NCI-H69 (cell line): ENCODE results near the gene PCIF1.
"Not testable (repeated sequence)": the region's sequence is repeated elsewhere in the genome, so short reads cannot be mapped to it uniquely, and the experiment has no call there.

Experiments used
- DNase-seq: peaks from one replicate; lab custom pipeline; 2025; lab: John Stamatoyannopoulos, UW

Gene PCIF1

GRCh38 chr20:45924391-45925261, 9.9 kb upstream of the PCIF1 start:
- no peak for DNase-seq

- no peak for DNase-seq
These were observed 8.5 kb upstream of the PCIF1 start for GRCh38 chr20:45925821-45926506.

- no peak for DNase-seq
These were observed 7.8 kb upstream of the PCIF1 start for GRCh38 chr20:45926731-45927070.

- DNase-seq, result no peak
These were observed 7.2 kb upstream of the PCIF1 start for GRCh38 chr20:45927071-45927878.

DNA sequence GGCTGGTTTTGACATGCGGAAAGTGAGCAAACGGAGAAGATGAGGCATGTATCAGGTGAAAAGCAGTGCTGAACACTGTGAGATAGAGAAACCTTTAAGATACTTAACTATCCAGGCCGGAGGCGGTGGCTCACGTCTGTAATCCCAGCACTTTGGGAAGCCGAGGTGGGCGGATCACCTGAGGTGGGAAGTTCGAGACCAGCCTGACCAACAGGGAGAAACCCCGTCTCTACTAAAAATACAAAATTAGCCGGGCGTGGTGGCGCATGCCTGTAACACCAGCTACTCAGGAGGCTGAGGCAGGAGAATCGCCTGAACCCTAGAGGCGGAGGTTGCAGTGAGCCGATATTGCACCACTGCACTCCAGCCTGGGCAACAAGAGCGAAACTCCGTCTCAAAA, 2.8 kb upstream of the PCIF1 start:
- not testable (repeated sequence) for DNase-seq

DNA sequence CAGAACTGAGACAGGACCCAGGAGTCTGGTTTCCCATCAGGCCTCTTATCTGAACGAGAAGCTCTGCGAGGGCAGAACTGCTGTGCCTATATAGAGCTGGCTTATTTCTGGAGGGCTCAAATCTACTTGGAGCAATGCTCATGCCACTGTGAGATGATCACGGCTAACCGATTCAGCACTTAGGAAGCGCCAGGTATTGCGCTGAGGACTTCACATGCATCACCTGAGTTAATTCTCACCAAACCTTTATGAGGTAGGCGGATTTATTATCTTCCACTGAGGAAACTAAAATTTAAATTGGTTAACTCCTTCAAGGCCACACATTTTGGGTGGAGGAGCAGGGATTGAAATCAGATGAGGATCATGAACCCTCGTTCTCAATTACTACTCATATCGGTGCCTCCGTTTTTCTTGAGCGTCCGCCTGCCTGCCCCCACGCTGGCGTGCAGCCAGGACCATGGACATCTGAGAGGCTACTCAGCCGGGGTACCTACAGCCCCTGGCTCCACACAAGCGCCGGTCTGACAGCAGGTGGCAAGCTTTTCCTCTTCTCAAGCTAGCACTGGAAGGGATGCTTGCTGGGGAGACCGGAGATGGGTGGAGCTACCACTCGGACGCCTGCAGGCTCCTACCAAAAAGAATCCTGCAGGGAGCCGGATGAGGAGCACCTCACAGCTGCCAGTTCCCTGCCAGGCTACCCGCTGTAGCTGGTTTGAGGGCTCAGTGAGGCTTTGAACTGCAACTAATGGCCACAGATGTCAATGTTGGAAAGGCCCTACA, 1.0 kb upstream of the PCIF1 start:
- peak; percentile 93 for DNase-seq

GRCh38 chr20:45934046-45934585, 367 bp upstream of the PCIF1 start:
- peak; percentile 78 for DNase-seq

- DNase-seq, result no peak
These were observed 1.0 kb downstream of the PCIF1 start for GRCh38 chr20:45935416-45936046.

GRCh38 chr20:45937765-45938164, 3.3 kb downstream of the PCIF1 start:
- DNase-seq, result no peak

DNA sequence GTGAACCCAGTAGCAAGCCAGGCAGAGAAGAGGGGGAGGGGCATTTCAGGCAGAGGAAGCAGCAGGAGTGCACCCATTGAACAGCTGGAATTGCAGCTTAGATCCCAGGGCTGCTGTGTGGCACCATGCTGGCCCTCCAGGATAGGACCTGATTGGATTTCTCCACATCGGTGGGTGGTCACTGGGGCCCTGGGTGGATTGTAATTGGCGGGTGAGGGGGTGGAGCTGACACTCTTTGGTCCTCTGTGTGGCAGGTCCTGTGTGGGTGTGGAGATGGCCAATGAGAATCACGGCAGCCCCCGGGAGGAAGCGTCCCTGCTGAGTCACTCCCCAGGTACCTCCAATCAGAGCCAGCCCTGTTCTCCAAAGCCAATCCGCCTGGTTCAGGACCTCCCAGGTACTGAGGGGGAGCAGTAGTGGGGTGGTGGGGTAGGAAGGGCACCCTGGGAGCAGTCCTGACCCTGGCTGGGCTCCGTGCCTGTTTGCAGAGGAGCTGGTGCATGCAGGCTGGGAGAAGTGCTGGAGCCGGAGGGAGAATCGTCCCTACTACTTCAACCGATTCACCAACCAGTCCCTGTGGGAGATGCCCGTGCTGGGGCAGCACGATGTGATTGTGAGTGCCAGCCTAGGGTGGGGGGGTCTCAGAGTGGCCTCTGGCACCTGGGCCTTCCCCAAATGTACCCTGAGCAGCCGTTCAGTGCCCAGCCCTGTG, 4.4 kb downstream of the PCIF1 start:
- DNase-seq, result no peak

- no peak for DNase-seq
These were observed 5.6 kb downstream of the PCIF1 start for GRCh38 chr20:45940053-45940452.

GRCh38 chr20:45940469-45940868, 6.0 kb downstream of the PCIF1 start:
- DNase-seq, result no peak

GRCh38 chr20:45943613-45944012, 9.1 kb downstream of the PCIF1 start:
- no peak for DNase-seq

DNA sequence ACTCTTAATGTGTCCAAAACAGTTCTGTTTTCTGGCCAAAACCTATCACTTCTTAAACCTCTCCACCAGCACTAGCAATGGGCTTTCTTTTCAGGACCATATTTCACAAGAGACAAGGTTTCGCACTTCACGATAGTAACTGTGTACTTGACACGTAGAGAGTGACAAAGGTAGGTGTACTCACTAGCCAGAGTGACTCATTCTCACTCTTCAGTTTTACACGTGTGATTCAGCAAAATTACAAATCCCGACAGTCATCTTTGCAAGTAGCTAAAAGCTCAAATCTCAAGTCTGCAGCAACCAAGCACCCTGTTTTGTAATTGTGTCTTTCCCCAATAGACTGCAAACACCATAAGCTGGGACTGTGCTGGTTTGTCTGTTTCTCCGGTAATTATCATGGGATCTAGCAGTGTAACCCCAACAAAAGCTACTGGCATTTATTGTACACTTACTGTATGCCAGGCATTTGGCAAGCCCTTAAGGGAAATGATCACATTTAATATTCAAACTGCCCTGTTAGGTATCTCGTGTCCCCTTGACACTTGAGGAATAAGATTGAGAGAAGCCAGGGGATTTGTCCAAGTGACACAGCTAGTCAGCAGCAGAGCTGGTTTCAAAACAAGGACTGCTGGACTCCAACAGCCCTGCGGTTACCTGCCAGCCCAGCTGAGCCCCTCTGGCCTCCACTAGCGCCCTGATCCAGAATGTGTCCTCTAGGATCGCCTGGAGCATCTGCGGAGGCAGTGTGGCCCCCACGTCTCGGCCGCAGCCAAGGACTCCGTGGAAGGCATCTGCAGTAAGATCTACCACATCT, 9.9 kb downstream of the PCIF1 start:
- DNase-seq, result no peak

DNA sequence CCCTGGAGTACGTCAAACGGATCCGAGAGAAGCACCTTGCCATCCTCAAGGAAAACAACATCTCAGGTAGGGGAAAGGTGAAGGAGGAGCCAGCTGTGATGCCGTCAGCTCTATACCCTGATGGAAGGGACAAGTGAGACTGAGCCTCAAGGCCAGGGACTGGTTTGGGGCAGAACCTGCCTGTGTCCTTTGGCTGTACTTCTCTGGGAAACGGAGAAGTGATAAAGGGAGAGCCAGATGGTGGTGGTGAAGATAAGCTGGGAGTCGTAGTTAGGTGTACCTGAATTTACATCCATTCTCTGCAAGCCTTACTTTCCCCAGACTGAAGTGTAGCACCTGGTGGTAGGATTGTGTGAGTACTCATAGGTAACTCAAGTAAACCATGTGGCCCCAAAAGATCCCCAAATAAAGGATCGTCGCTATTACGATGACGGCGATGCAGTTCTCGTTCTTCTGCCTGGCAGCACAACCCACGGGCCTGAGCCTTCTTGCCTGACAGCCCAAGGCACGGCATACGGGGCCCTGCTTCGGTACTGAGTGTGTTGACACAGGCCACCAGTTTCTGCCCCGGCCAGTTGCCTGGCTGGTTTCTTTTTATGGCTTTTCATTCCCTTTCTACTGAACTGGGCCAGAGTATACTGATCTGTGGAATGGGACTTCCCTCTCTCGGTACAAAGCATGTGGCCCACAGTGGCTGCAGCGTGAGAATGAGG, 10.6 kb downstream of the PCIF1 start:
- no peak for DNase-seq

DNA sequence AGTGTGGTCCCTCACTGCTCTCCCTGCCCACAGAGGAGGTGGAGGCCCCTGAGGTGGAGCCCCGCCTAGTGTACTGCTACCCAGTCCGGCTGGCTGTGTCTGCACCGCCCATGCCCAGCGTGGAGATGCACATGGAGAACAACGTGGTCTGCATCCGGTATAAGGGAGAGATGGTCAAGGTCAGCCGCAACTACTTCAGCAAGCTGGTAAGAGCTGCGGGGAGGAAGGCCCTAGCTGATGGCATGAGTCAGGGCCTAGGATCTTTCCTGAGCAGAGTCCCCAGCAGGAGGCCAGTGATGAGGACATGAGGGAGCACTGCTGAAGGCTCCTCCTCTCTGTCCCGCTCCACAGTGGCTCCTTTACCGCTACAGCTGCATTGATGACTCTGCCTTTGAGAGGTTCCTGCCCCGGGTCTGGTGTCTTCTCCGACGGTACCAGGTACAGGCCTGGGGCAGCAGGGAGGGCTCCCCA, 11.2 kb downstream of the PCIF1 start:
- no peak for DNase-seq

DNA sequence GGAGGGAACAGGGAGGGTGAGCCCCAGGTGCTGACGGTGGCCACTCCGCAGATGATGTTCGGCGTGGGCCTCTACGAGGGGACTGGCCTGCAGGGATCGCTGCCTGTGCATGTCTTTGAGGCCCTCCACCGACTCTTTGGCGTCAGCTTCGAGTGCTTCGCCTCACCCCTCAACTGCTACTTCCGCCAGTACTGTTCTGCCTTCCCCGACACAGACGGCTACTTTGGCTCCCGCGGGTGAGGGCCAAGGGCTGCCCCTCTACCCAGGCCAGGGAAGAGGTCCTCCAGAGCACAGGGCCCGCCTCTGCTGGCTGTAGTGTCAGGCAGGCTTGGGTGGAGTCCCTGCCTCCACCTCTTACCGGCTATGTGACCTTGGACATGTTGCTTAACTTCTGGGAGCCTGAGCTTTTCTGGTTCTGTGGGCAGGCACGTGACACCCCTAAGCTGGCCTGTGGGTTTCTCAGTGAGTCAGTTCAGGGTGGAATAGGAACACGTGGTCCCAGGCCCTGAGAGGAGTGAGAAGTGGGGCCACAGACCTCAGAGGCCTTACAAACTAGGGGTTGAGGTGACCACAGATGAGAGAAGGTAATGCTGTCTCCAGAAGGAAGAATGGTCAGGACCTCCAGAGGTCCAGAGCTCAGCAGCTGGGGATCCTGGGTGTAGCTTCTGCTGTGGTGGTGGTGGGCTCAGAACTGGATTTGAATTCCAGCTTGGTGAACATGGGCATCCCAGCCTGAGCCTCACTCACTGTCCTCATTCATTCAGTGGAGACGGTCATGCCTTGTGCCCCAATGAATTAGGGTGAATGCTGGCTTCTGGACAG, 11.9 kb downstream of the PCIF1 start:
- DNase-seq, result no peak
